ENCODE results near the gene C5orf46. TPM values are rescaled to one million over a fixed set of nuclear protein-coding genes. Genes with fewer than 3 reads are reported as not detected.
"Not testable (repeated sequence)": the region's sequence is repeated elsewhere in the genome, so short reads cannot be mapped to it uniquely, and the experiment has no call there.

C5orf46 gene
- total RNA-seq, 2 experiments from 2014 or later: not detected

DNA sequence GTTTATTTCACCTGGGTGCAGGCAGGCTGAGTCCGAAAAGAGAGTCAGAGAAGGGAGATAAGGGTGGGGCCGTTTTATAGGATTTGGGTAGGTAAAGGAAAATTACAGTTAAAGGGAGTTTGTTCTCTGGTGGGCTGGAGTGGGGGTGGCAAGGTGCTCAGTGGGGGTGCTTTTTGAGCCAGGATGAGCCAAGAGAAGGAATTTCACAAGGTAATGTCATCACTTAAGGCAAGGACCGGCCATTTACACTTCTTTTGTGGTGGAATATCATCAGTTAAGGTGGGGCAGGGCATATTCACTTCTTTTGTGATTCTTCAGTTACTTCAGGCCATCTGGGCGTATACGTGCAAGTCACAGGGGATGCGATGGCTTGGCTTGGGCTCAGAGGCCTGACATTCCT is 36.4 kb downstream of the C5orf46 start:
- H3K4me1 Mint-ChIP-seq (ENCODE audit: low read depth); H3K27me3 Mint-ChIP-seq (ENCODE audit: low read depth); H3K27ac Mint-ChIP-seq; H3K9me3 Mint-ChIP-seq; H3K4me3 Mint-ChIP-seq; CTCF ChIA-PET; intact Hi-C loops (cut with micrococcal nuclease); DNase-seq; H3K36me3 Mint-ChIP-seq (ENCODE audit: low read depth): not testable (repeated sequence)

DNA sequence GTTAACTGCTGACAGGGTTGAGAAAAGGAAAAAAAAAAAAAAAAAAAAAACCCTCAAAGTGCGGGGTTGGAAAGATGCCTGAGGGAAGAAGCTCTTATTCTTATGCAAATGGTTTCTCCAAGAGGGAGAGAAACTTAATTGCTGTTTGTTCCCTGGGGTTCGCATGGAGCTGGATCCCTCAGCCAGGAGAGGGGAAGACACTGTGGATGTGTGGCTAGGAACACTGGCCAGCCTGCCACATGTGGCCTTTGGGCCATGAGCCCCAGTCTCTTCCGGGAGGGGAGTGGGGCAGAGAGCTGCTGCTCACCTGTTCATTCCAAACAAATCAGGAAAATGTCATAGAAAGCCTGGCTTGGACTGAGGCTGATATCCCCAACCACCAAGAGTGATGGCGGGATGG is 37.2 kb downstream of the C5orf46 start:
- H3K27me3 Mint-ChIP-seq (ENCODE audit: low read depth): peaks cover 1% of the 10 kb centered on the region
- peaks cover 1% of the 10 kb centered on the region for H3K9me3 Mint-ChIP-seq
- no peaks in the 10 kb centered on the region for H3K4me1 Mint-ChIP-seq (ENCODE audit: low read depth)
- no peak for DNase-seq
- H3K4me3 Mint-ChIP-seq: no peak overlapping the region
- CTCF ChIA-PET: no interaction called here
- intact Hi-C loops (cut with micrococcal nuclease): no loop called here
- no peaks in the 10 kb centered on the region for H3K36me3 Mint-ChIP-seq (ENCODE audit: low read depth)
- H3K27ac Mint-ChIP-seq: no peak overlapping the region

DNA sequence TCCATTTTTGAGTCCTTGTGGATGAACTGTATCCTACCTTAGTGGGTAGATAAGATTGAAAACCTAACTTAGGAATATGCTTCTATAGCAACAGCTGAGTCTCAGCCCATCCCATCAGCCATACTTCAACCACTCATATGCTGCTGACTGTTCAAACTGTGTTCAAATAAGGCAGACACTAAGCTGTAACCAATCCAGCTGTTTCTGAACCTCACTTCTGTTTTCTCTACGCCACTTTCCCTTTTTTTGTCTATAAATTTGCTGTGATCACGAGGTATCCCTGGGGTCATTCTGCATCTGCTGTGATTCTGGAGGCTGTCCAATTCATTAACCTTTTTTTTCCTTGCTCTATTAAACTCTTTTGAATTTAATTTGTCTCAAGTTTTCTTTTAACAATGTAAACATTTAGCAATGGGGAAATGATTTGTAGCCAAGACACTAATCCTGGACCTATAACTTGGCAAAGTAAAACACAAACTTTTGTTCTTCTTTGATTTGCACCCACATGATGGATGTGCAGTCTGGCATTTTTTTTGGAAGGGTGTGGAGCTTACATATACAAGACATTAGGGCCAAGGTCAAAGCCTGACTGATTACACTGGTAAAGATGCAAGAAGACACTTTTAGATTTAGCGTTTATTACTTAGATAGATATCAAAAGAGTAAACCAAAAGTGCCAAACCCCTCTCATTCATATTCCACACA is 42.7 kb downstream of the C5orf46 start:
- DNase-seq: no peak
- H3K27me3 Mint-ChIP-seq (ENCODE audit: low read depth): no peaks in the 10 kb centered on the region
- no peaks in the 10 kb centered on the region for H3K36me3 Mint-ChIP-seq (ENCODE audit: low read depth)
- CTCF ChIA-PET: interaction anchor here (0.6 kb wide), 2 partner anchors 27 to 182 kb away, joined by 3 read pairs; no protein-coding TSS in a partner anchor
- no peaks in the 10 kb centered on the region for H3K4me1 Mint-ChIP-seq (ENCODE audit: low read depth)
- H3K4me3 Mint-ChIP-seq: no peak overlapping the region
- no peaks in the 10 kb centered on the region for H3K9me3 Mint-ChIP-seq
- intact Hi-C loops (cut with micrococcal nuclease): no loop called here
- no peak overlapping the region for H3K27ac Mint-ChIP-seq

DNA sequence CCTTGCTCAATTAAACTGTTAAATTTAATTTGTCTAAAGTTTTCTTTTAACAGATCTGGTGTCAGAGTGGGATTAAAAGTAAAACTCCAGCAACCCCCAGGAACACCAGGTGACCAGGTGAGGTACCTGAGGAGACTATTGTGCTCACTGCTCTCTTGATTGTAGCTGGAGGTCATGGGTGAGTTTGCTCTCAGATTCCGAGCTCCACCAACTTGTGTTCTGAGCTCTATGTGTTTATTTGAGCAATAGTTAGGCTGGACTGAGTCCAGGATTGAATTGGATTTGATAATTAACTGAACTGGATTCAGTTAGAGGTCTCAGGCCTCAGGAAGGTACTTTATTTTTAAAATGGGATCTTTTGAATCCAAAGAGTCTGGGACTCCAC is 45.7 kb downstream of the C5orf46 start:
- no peaks in the 10 kb centered on the region for H3K9me3 Mint-ChIP-seq
- CTCF ChIA-PET: no interaction called here
- DNase-seq: no peak
- no peak overlapping the region for H3K27ac Mint-ChIP-seq
- H3K36me3 Mint-ChIP-seq (ENCODE audit: low read depth): no peaks in the 10 kb centered on the region
- no peaks in the 10 kb centered on the region for H3K4me1 Mint-ChIP-seq (ENCODE audit: low read depth)
- H3K27me3 Mint-ChIP-seq (ENCODE audit: low read depth): peaks cover 3% of the 10 kb centered on the region
- no peak overlapping the region for H3K4me3 Mint-ChIP-seq
- intact Hi-C loops (cut with micrococcal nuclease): no loop called here

DNA sequence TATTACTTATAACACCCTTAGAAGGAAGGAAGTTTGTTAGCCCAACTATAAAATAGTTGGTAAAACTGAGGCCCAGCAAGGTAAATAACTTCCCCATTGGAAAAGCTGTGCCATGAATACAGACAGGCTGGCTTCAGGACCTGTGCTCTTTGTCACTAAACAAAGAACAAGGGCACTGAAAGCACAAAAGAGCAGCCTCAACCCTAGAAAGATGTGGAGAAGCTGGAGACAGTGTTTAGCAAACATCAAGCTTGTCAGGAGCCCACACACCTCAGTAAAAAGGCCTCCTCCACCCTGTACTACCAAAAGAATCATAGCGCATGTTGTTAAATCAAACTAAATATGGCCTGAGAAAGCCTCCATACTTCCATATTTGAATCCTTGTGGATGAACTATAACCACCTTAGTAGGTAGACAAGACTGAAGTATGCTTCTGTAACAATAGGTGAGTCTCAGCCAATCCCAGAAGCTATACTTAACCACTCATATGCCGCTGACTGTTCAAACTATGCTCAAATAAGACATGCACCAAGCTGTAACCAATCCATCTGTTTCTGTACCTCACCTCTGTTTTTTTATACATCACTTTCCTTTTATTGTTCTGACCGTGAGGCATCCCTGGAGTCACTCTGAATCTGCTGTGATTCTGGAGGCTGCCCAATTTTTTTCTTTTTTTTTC is 46.2 kb downstream of the C5orf46 start:
- CTCF ChIA-PET: no interaction called here

DNA sequence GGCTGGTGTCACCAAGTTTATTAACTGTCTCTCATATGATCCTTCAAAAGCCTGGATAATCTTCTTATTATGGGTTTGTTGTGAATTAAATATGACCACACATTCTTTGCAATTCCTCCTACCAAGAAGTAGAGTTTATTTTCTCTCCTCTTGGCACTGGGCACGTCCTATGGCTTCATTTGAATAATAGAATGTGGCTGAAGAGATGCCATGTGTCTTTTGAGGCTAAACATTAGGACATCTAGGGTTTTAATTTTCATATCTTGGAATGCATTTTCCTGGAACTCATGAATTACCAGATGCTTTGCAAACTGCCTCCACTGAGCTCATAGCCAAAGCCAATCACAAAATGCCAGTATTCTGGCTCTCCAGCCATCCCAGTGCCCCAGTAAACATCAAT is 47.8 kb downstream of the C5orf46 start:
- CTCF ChIA-PET: interaction anchor here (0.9 to 2.2 kb wide), 5 partner anchors 10 to 872 kb away, joined by 3 to 8 read pairs (median 5); no protein-coding TSS in a partner anchor
- H3K4me3 Mint-ChIP-seq: no peak overlapping the region
- H3K27ac Mint-ChIP-seq: no peak overlapping the region
- no peaks in the 10 kb centered on the region for H3K9me3 Mint-ChIP-seq
- DNase-seq: no peak
- H3K36me3 Mint-ChIP-seq (ENCODE audit: low read depth): no peaks in the 10 kb centered on the region
- intact Hi-C loops (cut with micrococcal nuclease): no loop called here
- peaks cover 3% of the 10 kb centered on the region for H3K27me3 Mint-ChIP-seq (ENCODE audit: low read depth)
- no peaks in the 10 kb centered on the region for H3K4me1 Mint-ChIP-seq (ENCODE audit: low read depth)

More for the DNA sequence above, 46.2 kb downstream of the C5orf46 start:
- no peak overlapping the region for H3K27ac Mint-ChIP-seq
- H3K4me1 Mint-ChIP-seq (ENCODE audit: low read depth): no peaks in the 10 kb centered on the region
- no peaks in the 10 kb centered on the region for H3K36me3 Mint-ChIP-seq (ENCODE audit: low read depth)
- peaks cover 3% of the 10 kb centered on the region for H3K27me3 Mint-ChIP-seq (ENCODE audit: low read depth)
- no peak overlapping the region for H3K4me3 Mint-ChIP-seq
- DNase-seq: no peak
- H3K9me3 Mint-ChIP-seq: no peaks in the 10 kb centered on the region
- intact Hi-C loops (cut with micrococcal nuclease): no loop called here

DNA sequence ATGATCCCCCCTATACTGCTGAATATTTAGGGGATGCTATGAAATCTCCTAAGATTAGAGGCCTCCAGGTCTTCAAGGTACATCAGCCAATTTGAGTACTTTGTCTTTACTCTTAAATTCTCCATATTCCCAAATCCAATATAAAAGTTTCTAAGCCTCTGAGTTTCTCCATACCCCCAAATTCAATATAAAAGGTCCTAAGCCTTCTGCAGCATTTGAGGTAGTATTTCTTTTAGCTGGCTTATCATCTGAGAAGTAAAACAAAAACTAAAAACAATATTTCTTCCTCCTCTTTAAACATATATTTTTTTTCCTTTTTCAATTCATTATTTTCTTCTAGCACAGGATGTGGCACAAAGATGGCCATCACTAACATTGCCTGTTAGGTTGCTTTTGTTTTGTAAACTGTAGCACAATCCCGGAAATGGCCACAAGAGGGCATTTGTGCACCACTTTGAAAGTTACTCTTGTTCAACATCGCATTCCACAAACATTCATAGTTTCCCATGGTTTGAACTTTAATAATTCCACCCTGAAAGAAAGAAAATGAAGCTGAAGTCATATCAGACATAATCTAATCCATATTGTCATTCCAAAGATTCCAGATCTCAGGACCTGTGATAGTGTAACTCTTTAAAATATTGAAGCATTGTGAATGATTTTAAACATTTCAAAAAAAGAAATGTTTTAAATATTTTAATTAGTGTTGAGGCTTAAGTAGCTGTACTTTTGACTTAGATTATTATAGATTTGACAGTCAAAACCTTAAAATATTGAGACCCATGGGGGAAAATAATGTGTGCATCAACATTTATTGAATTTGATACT is 48.8 kb downstream of the C5orf46 start:
- peak; percentile 69 for DNase-seq
- Mint-ChIP-seq H3K4me1 (ENCODE audit: low read depth) (no peaks in the 10 kb centered on the region), H3K36me3 (ENCODE audit: low read depth) (no peaks in the 10 kb centered on the region), H3K9me3 (no peaks in the 10 kb centered on the region), H3K4me3 (no peak overlapping the region), H3K27ac (no peak overlapping the region), H3K27me3 (ENCODE audit: low read depth) (peaks cover 3% of the 10 kb centered on the region)
- CTCF ChIA-PET: interaction anchor here (0.7 to 2.2 kb wide), 7 partner anchors 9 to 873 kb away, joined by 3 to 8 read pairs (median 4); no protein-coding TSS in a partner anchor
- intact Hi-C loops (cut with micrococcal nuclease): loop anchor here (1.0 to 2.0 kb wide), 2 partner anchors 263 to 874 kb away; no protein-coding TSS in a partner anchor

DNA sequence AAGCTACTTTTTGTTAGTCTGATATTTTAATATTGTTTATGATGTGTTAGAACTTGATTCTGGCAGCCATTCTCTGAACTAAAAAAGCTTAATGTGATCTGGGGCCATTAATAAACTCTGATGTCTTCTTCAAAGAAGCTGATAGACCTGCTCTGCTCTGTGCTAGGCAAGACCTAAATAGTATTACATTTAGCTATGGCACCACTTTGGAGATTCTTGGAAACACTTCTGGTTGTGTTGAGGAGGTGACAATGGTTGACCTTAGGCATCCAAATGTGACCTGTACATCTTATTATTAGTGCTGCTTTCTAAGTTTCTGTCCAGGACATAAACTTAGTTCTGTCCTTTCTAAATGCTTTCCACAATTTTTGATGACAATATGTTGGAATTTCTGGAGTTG is 49.5 kb downstream of the C5orf46 start:
- no peaks in the 10 kb centered on the region for H3K4me1 Mint-ChIP-seq (ENCODE audit: low read depth)
- no peak overlapping the region for H3K4me3 Mint-ChIP-seq
- H3K27ac Mint-ChIP-seq: no peak overlapping the region
- no peak for DNase-seq
- no peaks in the 10 kb centered on the region for H3K9me3 Mint-ChIP-seq
- no peaks in the 10 kb centered on the region for H3K36me3 Mint-ChIP-seq (ENCODE audit: low read depth)
- intact Hi-C loops (cut with micrococcal nuclease): loop anchor here (1.0 to 2.0 kb wide), 2 partner anchors 264 to 874 kb away; no protein-coding TSS in a partner anchor
- CTCF ChIA-PET: interaction anchor here (2.2 kb wide), 1 partner anchor 8 kb away, joined by 8 read pairs; no protein-coding TSS in a partner anchor
- H3K27me3 Mint-ChIP-seq (ENCODE audit: low read depth): peaks cover 3% of the 10 kb centered on the region

DNA sequence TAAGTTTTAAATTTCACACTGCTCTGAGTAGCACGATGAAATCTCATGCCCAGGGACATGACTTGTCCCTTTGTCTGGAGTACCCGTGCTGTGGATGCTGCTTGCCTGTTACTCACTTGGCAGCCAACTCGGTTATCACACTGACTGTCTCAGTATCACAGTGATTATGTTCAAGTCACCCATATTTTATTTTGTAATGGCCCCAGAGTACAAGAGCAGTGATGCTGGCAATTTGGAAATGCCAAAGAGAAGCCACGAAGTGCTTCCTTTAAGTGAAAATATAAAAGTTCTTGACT is 50.6 kb downstream of the C5orf46 start:
- CTCF ChIA-PET: no interaction called here
- Mint-ChIP-seq H3K4me1 (ENCODE audit: low read depth) (no peaks in the 10 kb centered on the region), H3K27ac (no peak overlapping the region), H3K36me3 (ENCODE audit: low read depth) (no peaks in the 10 kb centered on the region), H3K4me3 (no peak overlapping the region), H3K9me3 (no peaks in the 10 kb centered on the region), H3K27me3 (ENCODE audit: low read depth) (peaks cover 3% of the 10 kb centered on the region)
- no peak for DNase-seq
- intact Hi-C loops (cut with micrococcal nuclease): loop anchor here (2.0 kb wide), 1 partner anchor 265 kb away; no protein-coding TSS in a partner anchor

DNA sequence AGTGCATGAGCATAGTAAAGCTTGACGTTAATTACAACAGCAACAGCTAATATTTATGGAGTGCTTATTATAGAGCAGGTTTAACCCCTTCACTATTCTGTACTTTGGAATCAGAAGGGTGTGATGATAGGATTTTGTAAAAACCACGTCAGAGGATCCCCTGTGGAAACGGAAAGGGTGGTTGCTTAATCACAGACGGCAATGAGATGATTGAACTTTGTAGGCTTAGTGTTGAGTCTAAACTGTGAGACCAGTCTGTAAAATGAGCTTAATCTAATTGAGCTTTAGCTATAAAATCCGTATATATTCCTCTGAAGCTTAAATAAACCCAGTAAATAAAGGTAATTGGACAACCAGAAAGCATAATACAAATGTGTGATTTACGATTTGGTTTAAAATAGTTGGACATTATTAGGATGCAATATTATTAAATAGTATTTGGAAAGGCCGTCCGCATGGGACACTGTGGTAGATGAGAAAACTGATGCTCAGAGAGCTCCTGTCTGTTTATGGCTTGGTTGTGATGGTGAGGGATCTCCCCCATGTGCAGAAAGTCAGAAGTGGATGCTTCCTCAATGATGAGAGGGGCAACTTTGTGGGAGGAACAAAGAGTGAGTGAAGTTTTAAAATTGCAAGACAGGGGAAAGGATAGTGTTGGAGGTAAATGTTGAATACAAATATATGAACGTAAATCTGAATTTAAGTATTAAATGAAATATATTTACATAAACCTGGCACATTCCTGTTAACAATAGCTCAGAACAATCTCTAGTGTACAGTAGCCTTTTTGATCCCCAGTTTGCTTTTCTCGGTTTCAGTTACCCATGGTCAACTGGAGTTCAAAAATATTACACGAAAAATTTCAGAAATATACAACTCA is 51.2 kb downstream of the C5orf46 start:
- intact Hi-C loops (cut with micrococcal nuclease): no loop called here

DNA sequence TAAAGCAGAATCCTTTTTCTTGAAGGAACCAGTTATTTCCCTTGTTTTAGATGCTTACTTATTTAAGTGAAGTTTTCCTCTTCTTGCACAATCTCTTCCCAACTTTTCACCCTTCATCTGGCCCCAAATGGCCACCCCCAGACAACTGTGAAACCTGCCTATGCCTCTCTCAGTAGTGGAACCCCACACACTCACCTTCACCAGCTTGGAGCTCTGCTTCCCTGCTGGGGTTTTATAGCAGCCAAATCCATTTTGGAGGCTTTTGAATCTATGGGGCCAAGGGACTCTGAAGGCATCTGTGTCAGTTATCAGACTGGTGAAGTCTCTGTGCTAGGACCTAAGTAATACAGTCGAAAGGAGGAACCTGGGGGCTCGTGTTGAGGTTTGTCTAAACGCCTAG is 52.0 kb downstream of the C5orf46 start:
- DNase-seq: no peak
- CTCF ChIA-PET: interaction anchor here (1.4 kb wide), 1 partner anchor 119 kb away, joined by 4 read pairs; no protein-coding TSS in a partner anchor
- intact Hi-C loops (cut with micrococcal nuclease): no loop called here
- no peak overlapping the region for H3K4me3 Mint-ChIP-seq
- no peak overlapping the region for H3K27ac Mint-ChIP-seq
- H3K9me3 Mint-ChIP-seq: peaks cover under 1% of the 10 kb centered on the region
- H3K36me3 Mint-ChIP-seq (ENCODE audit: low read depth): no peaks in the 10 kb centered on the region
- peaks cover 3% of the 10 kb centered on the region for H3K27me3 Mint-ChIP-seq (ENCODE audit: low read depth)
- no peaks in the 10 kb centered on the region for H3K4me1 Mint-ChIP-seq (ENCODE audit: low read depth)

More for the DNA sequence above, 51.2 kb downstream of the C5orf46 start:
- peaks cover 3% of the 10 kb centered on the region for H3K27me3 Mint-ChIP-seq (ENCODE audit: low read depth)
- CTCF ChIA-PET: interaction anchor here (1.4 kb wide), 1 partner anchor 118 kb away, joined by 4 read pairs; no protein-coding TSS in a partner anchor
- no peaks in the 10 kb centered on the region for H3K9me3 Mint-ChIP-seq
- no peak for DNase-seq
- no peak overlapping the region for H3K27ac Mint-ChIP-seq
- no peak overlapping the region for H3K4me3 Mint-ChIP-seq
- H3K36me3 Mint-ChIP-seq (ENCODE audit: low read depth): no peaks in the 10 kb centered on the region
- no peaks in the 10 kb centered on the region for H3K4me1 Mint-ChIP-seq (ENCODE audit: low read depth)

Data from activated naive CD4-positive, alpha-beta T cell treated with anti-CD3 and anti-CD28 coated beads for 36 hours (primary cell).